Stimulated activated CD4-positive, alpha-beta T cell treated with anti-CD3 and anti-CD28 coated beads, Interleukin-2, amount 100 ng/mL, for 24 hours (primary cell): ENCODE data around the gene MS4A15.
"Not testable (repeated sequence)": the region's sequence is repeated elsewhere in the genome, so short reads cannot be mapped to it uniquely, and the experiment has no call there.

Experiments
- DNase-seq, 2 donors: peaks; one replicate each; pipeline ENCODE4 v3.0.0-alpha.2; 2020

The MS4A15 gene, protein sequence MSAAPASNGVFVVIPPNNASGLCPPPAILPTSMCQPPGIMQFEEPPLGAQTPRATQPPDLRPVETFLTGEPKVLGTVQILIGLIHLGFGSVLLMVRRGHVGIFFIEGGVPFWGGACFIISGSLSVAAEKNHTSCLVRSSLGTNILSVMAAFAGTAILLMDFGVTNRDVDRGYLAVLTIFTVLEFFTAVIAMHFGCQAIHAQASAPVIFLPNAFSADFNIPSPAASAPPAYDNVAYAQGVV

DNA sequence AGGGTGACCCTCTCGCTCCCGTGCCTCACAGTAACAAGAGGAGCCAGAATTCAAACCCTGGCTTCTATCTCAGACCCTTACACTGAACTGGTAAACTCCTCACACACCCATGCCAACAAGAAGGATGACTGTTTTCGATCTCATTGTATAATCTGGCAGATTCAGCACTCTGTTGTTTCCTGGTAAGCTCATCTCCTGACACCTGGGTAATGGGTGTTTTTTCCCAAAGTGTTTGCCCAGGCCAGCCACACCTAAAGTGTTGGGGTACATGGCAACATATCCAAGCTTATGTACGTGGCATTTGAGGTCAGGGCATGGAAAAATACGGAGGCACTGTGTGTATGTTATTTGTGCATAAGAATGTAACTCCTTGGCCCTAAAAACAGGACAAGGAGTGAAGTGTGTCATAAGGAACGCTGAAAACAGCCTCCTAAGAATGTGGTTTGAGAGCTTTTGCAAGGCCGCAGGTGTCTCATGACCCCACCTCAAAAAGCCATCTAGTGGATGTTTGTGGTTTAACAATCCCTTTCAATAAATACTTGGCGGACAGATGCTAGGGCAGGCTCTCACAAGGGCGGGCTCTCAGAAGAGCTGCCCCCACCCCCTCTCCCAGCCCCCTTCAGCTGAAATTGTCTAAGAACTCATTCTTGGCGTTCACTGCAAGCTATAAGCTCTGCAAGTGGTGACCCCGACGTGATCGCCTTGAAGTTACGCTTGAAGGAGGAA lies at the start of gene MS4A15:
Gene MS4A15, plus strand, starts transcription at position 561 of the 726 bp plus-strand sequence. CDS start 6,867 bp downstream, outside the sequence.
- DNase-seq, result no peak

DNA sequence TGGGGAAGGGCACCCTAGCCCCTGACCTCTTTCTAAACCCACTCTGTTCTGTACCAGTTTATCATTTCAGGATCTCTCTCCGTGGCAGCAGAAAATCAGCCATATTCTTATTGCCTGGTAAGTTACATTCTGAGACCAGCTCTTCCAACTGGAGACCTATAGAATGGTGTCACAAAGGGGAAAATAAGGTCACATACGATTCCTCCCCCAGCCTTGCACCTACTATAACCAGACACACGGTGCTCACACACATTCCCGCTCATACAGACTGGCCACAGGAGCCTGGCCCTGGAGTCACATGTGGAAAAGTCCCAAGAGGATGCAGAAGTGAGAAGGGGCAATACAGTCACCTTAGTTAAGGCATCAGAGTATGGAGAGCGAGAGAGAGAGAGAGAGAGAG lies 49.7 kb upstream of the MS4A15 start:
- no peak for DNase-seq

DNA sequence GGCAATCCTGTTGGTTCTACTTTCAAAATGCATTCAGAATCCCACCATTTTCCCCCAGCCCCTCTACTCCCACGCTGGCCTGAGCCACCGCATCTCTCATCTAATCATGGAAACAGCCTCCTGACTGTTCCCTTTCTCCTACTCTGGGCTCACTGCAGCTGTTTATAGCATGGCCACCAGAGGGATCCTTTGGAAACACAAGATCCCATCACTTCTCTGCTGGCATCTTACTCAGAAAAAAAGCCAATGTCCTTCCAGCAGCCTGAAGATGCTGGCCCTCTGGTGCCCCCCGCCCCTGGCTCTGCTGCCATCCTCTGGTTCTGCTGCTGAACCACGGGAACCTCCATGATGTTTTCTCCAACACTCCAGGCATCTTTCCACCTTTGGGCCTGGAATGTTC lies 46.2 kb upstream of the MS4A15 start:
- DNase-seq, result no peak

DNA sequence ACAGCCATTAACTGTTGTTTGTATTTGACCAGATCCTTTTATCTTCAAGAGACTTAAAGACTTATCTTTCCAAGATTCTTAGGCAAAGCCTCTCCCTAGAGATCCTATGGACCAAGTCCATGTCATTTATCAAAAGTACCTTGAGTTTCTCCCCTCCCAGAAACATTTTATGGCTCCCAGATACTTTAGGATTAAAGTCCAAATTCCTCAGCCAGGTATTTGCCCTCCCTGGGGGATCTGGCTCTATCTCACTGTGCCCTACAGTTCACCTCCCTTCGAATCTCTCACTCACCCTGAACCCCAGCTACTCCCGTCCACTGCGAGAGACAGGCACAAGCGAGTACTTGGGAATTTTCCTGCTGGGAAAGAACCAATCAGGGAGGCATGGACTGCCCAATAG lies 45.4 kb upstream of the MS4A15 start:
- DNase-seq, result no peak

DNA sequence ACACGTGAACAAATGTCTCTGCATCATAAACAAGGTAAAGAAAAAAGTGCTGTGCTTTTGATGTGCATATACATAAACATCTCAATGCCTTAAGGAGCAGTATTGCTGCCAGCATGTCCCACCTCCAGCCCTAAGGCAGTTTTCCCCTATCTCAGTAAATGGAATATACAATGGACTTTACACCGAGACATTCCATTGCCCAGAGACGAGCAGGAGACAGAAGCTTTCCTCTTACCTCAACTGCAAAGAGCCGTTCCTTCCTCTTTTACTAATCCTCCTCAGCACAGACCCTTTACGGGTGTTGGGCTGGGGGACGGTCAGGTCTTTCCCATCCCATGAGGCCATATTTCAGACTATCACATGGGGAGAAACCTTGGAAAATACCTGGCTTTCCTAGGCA lies 43.2 kb upstream of the MS4A15 start:
- not testable (repeated sequence) for DNase-seq

DNA sequence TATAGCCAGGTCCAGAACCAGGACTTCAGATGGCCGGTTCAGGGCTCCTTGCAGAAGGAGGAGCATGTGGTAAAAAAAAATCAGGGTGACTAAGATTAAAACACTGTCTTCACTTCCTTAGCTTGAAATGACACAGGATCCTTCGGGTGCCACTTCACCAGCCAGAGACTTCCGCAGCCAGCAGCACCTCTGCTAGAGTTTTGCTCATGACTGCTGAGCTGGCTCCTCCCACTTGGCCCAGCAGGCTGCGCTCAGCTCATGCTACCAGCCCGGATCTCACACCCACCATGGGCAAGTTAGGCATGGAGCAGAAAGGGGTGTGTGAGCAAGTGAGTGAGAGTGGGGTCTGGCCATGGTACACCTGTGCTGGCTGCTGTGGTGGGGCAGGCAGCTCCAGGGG lies 38.7 kb upstream of the MS4A15 start:
- no peak for DNase-seq

DNA sequence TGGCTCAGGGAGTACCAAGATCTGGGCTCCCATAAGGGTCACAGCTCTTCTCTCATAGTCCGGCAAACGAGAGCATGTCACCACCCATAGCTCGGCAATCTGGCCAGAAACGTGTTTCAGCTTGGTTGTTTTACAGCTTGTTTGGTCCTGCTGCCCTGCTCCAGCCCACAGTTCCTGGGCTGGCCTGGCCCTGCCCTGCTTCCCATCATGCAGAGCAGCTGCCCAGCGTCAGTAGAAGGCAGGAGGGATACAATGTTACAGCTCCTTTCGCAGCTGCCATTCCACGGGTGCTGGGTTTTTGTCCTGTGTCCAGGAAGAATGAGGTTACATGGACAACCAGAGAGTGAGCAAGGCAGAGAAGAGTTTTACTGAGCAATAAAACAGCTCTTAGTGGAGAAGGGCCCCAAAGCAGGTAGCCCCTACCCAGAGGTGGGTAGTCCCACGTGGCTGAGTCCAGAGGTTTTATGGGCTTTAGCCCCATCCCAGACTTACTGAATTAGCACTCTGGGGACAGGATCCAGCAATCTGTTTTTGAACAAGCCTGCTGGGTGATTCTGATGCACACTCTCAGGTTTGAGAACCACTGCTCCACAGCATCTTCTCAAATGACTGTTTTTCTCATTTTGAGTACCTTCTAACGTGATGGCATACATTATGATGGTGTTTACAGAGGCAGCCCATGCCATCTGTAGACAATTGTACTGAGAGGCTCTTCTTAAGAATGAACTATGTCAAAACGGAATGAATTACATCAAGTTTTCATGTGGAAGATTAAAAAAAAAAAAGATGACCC lies 37.9 kb upstream of the MS4A15 start:
- DNase-seq, result no peak

DNA sequence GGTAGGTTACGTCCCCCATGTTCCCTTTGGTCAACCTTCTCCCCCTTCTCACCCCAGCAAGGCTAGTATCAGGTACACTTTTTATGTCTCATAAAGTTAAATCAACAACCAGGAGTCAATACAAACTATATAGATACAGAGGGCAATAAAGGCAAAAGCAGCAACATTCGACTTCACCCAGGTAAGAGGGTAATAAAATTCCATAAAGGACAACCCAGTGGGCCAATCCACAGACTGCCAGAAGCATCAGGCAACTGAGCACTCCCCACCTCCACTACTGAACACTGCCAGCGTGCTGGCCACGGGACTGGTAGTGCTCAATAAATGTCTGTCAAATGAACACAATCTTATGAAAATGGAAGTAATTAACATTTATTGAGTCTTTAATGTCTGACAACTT lies 37.3 kb upstream of the MS4A15 start:
- DNase-seq, result no peak

DNA sequence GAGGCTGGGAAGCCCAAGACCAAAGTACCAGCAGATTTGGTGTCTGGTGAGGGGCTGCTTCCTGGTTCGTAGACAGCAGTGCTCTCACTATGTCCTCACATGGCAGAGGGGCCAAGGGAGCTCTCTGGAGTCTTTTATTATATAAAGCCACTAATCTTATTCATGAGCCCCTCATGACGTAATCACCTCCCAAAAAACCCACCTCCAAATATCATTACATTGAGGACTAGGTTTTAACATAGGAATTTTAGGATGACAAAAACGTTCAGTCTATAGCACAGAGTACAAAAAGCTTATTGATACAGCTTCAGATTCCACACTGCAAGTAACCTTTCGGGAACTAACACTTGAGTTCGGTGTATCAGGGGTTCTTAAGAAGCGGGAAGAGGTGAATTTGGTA lies 36.2 kb upstream of the MS4A15 start:
- DNase-seq, result no peak

DNA sequence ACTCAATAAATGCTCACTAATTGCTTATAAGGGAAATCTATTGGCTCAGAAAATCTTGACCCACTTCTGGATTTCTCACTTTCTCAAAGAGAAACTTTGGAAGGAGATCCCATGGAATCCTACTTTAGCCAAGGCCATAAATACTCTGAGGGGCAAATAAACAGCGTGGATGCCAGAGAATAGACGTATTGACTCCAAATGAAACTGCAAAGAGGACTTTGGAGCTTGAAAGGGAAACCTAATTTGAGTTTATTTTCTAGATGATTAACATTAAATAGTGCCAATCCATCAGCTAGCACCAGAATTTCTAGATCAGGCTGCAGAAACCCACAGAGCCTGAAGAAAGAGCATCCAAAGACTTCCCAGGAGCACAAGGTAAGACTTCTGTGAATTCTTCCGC lies 32.2 kb upstream of the MS4A15 start, which contains the start of gene MS4A18:
Gene MS4A18, plus strand, starts transcription at position 301 of the 400 bp plus-strand sequence.
- DNase-seq, result no peak

DNA sequence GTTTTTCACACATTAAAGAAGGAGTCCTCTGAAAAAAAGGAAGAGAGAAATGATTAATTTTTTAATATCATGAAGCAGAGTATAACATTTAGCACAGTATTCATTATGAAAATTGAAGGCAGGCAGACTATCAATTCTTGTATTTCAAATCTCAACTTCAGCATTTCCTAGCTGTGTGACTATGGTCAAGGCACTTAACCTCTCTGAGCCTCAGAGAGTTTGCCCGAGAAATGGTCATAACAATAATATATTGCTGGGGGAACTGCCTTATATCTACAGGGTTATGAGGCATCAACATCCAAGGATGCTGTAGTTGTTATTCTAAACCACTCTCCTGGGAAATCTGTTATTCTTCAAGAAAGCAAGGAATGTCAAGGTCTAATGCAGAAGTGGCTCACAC lies 31.1 kb upstream of the MS4A15 start:
- DNase-seq, result no peak

DNA sequence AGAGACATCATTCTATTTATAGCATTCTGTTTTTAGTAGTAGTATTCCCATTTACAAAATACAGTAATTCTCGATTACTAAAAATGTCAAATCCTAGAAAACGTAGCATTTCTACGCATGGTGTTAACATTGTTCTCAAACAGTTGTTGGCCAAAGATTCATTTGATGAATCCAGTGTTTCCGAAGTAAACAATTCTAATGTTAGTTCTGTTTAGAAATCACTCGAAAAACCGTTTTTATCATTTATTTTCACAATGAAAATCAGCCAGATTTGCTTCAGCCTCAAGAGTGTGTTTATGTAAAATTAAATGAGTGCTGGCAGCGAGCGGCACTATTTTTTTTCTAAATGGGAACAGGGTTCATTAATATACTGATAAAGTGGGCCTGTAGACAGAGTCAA lies 25.1 kb upstream of the MS4A15 start:
- DNase-seq, result no peak

DNA sequence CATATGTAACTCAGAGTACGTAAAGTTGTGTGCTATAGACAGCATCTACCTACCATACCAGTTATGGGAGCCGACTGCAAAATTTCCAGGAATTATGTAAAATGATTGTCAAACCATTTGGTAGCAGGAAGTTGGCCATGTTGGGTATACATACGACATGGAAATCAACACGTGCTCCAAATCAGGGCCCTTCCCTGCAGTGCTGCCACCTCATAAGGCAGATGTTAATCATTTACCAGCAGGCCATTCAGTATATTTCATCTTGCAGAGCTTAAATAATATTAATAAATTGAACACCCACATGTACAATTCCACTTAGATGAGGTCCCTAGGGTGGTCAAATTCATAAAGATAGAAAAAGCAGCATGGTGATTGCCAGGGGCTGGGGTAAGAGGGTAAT lies 22.4 kb upstream of the MS4A15 start:
- DNase-seq, result no peak

DNA sequence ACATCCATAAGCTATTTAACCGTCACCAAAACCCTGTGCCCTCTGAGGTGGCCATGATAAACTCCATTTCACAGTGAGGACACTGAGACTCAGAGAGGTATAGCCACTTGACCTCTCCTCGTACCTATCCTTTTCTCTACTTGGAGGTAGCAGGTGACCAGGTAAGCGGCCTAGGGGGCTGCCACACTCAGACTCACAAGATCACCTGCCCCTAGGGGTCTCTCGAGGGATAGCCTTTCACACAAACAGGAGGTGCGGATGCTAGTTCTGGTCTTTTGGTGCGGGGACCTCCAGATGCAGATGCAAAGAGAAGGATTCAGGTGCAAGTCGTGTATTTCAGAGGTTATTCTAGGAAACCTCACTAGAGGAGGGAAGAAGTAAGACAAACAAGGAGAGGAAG lies 17.6 kb upstream of the MS4A15 start:
- DNase-seq, result no peak

DNA sequence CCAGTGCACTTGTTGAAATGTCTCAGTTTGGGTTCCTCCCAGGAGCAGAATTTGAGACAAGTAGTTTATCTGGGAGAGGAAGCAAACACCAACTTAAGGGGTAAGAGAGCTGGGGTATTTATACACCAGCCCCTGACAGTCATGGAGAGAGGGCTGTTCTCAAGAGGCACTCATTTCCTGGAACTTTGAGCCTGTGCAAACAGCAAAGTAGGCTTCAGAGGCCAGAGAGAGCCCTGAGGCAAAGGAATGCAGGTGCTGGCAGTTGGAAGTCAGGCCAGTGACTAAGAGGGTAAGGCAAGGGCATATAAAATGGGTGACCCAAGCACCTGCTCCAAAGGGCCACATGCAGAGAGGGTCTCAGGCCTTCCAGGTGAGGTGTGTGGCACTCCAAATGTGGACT lies 16.1 kb upstream of the MS4A15 start:
- DNase-seq, result no peak

DNA sequence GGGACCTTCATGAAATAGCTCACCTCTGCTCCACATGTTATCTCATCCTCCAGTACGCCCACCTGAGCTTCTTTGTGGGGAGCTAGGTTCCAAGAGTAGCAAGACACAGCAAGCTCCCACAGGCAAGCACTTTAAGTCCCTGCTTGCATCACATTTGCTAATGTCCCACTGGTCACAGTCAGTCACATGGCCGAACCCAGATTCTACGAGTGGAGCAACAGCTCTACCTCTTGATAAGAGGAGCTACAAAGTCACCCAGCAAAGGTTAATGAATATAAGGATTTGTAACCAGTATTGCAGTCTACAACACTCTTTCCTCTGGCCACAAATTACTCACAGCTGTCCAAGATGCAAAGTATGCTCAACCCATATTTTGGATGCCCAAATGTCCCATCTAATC lies 15.2 kb upstream of the MS4A15 start:
- DNase-seq, result no peak

DNA sequence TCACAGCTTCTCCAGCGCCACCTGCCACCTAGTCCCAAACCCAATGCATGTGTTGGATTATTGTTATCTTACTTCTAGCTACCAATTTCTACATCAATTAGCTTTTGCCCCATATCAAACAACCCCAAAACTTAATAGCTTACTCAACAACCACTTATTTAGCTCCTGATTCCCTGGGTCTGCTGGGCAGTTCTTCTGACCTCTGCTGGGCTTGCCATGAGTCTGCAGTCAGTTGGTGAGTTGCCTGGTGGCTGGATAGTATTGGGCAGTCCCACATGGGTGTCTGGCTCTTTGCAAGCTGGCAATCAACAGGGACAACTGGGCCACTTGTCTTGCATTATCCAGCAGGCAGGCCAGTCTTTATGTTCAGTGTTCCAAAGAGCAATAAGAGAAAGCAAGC lies 13.6 kb upstream of the MS4A15 start:
- DNase-seq, result no peak

DNA sequence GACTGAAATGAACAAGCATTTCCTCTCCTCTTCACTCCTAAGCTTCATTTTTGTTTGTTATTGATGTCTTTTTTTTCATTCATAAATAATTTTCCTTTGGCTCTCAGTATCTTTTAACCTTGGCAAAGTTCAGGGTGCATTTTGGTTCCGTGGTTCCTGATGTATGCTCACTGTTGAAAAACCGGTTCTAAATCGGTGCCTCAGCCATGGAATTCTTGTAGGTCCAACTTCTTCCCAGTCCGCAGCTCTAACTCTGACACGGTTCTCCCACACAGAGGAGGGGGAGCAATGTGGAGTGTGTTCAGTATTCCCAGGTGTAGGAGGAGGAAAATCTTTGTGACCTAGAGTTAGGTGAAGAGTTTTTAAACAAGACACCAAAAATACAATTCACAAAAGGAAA lies 12.6 kb upstream of the MS4A15 start:
- DNase-seq, result no peak

DNA sequence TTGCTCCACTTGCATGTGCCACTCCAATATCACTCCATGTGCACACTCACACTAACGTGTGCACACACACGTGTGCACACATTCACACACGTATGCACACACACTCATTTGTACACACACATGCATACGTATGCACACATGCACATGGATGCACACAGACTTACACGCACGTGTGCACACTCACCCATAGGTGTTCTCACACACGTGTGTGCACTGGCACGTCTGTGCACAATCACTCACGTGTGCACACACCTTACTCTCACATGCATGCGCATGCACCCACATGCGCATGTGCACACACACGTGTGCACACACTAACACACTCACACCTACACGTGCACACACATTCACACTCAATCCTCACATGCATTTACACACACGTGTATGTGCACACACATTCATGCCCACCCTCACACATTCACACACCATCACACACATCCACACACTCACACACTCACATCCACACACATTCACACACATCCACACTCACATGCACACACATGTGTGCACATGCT lies 9.3 kb upstream of the MS4A15 start:
- DNase-seq, result no peak

DNA sequence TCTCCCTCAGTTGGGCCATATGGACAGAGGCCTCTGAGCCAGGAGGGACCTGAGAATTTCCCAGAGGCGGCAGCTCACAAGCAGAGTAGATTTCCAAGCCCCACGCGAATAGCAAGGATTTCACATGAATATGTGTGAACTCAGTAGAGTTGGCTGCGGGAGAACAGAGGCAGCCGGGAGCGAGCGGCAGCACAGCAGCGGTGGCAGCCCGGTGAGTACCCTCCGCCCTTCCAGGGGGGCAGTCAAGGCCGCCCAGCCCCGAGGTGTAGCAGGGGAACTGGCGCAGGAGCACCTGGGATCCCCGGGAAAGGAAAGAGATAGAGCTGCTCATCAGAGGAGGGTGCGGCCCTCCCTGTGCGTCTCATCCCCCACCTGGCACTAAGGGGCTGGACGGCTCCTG lies 8.4 kb upstream of the MS4A15 start:
- DNase-seq, result no peak

DNA sequence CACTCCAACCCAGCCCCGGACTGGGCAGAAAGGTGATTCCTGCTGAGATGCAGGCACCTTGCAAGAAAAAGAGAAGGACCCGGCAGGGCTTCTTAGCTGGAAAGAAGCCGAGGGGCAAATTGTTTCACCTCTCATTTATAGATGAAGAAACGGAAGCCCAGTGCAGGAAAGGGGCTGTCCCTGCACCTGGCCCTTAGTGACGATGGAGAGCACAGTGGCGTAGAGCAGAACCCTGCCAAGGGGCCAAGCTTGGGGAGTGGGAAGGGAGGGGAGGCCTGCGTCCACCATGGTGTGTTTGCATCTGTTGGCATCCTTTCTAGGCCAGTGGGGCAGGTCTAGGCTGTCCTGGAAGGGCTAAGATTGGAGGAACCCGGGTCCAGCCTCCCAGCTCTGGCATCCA lies 7.8 kb upstream of the MS4A15 start:
- no peak for DNase-seq

DNA sequence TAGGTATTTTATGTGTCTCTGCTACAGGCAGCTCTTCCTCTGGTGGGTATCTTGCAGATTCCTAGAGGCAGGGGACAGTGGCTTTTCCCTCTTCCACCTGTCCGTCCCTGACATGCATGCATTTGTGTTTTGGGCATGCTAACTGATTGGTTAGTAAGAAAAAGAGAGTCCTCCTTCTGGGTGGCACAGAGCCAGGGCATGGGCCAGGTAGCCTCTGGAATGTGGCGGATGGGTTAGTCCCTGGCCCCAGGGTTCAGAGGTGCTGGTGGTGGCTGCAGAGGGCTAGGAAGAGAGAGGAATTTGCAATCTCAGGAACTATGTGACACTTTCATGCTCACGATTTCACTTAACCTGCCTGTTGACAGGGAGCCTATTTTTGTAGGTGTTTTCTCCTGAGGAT lies 5.8 kb upstream of the MS4A15 start:
- DNase-seq, result no peak

DNA sequence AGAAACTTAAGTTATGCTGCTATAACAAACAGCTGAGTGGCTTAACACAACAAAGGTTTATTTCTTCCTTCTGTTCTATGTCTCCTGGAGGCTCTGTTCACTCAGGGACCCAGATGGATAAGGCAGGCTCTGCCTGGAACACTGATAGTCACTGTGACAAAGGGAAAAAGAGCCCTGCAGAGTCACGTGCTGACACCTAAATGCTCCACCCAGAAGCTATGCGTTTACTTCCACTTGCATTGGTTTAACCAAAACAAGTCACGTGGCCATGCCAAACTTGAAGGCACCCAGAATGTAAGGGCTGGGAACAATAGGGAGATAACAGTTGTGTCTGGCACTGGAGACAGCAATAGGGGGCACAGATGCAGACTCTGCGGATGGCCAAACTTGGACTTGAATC lies 3.4 kb upstream of the MS4A15 start:
- no peak for DNase-seq

DNA sequence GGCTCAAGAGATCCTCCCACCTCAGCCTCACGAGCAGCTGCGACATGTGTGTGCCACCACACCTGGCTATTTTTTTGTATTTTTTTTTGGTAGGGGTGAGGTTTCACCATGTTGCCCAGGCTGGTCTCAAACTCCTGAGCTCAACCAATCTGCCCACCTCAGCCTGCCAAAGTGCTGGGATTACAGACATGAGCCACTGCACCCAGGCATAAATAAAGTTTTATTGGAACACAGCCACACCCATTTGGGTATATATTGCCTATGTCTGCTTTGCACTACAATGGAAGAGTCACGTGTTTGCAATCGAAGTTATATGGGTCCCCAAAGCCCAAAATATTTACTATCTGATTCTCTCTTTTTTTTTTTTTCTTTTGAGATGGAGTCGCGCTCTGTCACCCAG lies 1.8 kb upstream of the MS4A15 start:
- DNase-seq, result no peak
